GM23338 (cell line): ENCODE data around the gene BLM.

ENCODE experiments used
- CREB1 ChIP-seq: fragments of 250-450 bp; sonication (Bioruptor Pico); IDR thresholded peaks from 2 replicates; pipeline ENCODE4 v1.5.0; 2020; ENCODE audit warnings: low read depth, mild to moderate bottlenecking, moderate library complexity
- CTCF ChIP-seq, 2 experiments: fragments of 200-600 bp in 1 of 2; sonication (generic) in 1 of 2; conservative IDR thresholded peaks; 2 replicates each; pipeline versions ENCODE4 v1.5.1 to v1.6.1; 2016 to 2017; ENCODE audit warnings: antibody characterized with exemption in 2 of 2, low read depth in 2 of 2, mild to moderate bottlenecking in 2 of 2, moderate library complexity in 1 of 2
- EZH2phosphoT487 ChIP-seq: fragments of 200-600 bp; sonication (generic); IDR thresholded peaks from one replicate; pipeline ENCODE4 v1.8.1; 2018; ENCODE audit warnings: antibody characterized with exemption; ENCODE audit not compliant: unreplicated experiment
- JUNB ChIP-seq: IDR thresholded peaks from one replicate; pipeline ENCODE4 v1.6.1; 2016; ENCODE audit warnings: antibody characterized with exemption; ENCODE audit not compliant: unreplicated experiment
- POLR2AphosphoS5 ChIP-seq: IDR thresholded peaks from 2 replicates; pipeline ENCODE4 v1.6.1; 2016; ENCODE audit warnings: antibody characterized with exemption, low read depth

GRCh38 chr15:90713081-90713480, 4.1 kb upstream of the BLM start:
- TF ChIP-seq CTCF (conservative IDR thresholded peaks at IDR 0.05; ENCODE audit: low read depth in 2 of 2) (no peak), CREB1 (CRISPR knock-in tag) (no peak), POLR2AphosphoS5 (no peak), EZH2phosphoT487 (no peak), JUNB (no peak)
